HG03064 (cell line): ENCODE data around the gene METTL25B.

Experiments
- ATAC-seq: cut with Tn5 transposase; IDR thresholded peaks from one replicate; pipeline ENCODE4 v1.9.1; 2021; ENCODE audit warnings: low read depth; ENCODE audit not compliant: unreplicated experiment

Gene METTL25B

GRCh38 chr1:156700736-156701531 is 27.3 kb upstream of the METTL25B start:
- ATAC-seq = no peak

- no peak for ATAC-seq
Measured at GRCh38 chr1:156703336-156703735, 24.9 kb upstream of the METTL25B start.

GRCh38 chr1:156703741-156704140 is 24.5 kb upstream of the METTL25B start:
- ATAC-seq = no peak

GRCh38 chr1:156704166-156704711 is 24.0 kb upstream of the METTL25B start:
- no peak for ATAC-seq

- ATAC-seq = no peak
Measured at GRCh38 chr1:156704930-156705320, 23.3 kb upstream of the METTL25B start.

- no peak for ATAC-seq
Measured at GRCh38 chr1:156705321-156705917, 22.9 kb upstream of the METTL25B start, which contains the start of gene CRABP2. CRABP2 (minus strand) TSS chr1:156705583; CDS start chr1:156705446, 137 bp downstream.

- ATAC-seq = no peak
Measured at GRCh38 chr1:156705918-156706656, 22.2 kb upstream of the METTL25B start.

GRCh38 chr1:156706657-156707416 is 21.4 kb upstream of the METTL25B start:
- ATAC-seq = no peak

- no peak for ATAC-seq
Measured at GRCh38 chr1:156707417-156708217, 20.7 kb upstream of the METTL25B start.

- no peak for ATAC-seq
Measured at GRCh38 chr1:156708218-156708661, 20.0 kb upstream of the METTL25B start.

- no peak for ATAC-seq
Measured at GRCh38 chr1:156709031-156709430, 19.2 kb upstream of the METTL25B start.

- ATAC-seq = no peak
Measured at GRCh38 chr1:156709757-156710489, 18.3 kb upstream of the METTL25B start.

GRCh38 chr1:156711011-156711817 is 17.1 kb upstream of the METTL25B start:
- no peak for ATAC-seq

- ATAC-seq = no peak
Measured at GRCh38 chr1:156712626-156713025, 15.6 kb upstream of the METTL25B start.

- no peak for ATAC-seq
Measured at GRCh38 chr1:156714830-156715229, 13.4 kb upstream of the METTL25B start.

- no peak for ATAC-seq
Measured at GRCh38 chr1:156717351-156717750, 10.9 kb upstream of the METTL25B start.

- no peak for ATAC-seq
Measured at GRCh38 chr1:156721131-156721530, 7.1 kb upstream of the METTL25B start.

GRCh38 chr1:156721535-156721934 is 6.7 kb upstream of the METTL25B start:
- no peak for ATAC-seq
